Omental fat pad (tissue), 4 donors: ENCODE measurements around the gene DCXR. TPM values are rescaled to one million over a fixed set of nuclear protein-coding genes. Genes with fewer than 3 reads are reported as not detected.

Experiments used
- ATAC-seq: fragments of 150-250 bp; one replicate; pipeline ENCODE4 v1.9.1; 2016; ENCODE audit warnings: mild to moderate bottlenecking, moderate library complexity; ENCODE audit not compliant: low FRiP score
- DNase-seq: peaks from one replicate; pipeline ENCODE4 v3.0.0-alpha.2; 2019; ENCODE audit warnings: low spot score
- CTCF ChIP-seq, 3 donors: fragments of 450-650 bp; IDR thresholded peaks; one replicate each; pipeline ENCODE4 v1.5.1; 2016 to 2017; ENCODE audit warnings: antibody characterized with exemption in 3 of 3, mild to moderate bottlenecking in 3 of 3, moderate library complexity in 2 of 3
- total RNA-seq, 4 donors: library from RNA; depleted of rRNA; stranded (reverse); fragments of >200 nt; gene quantifications; one replicate each; pipeline ENCODE4 v1.1.0, GENCODE V29; 2016

DCXR gene
- total RNA-seq, 4 donors from 2014 or later = 190 to 327 (median 225) TPM

GRCh38 chr17:82072827-82073226 is 35.3 kb upstream of the DCXR start:
- no peak for DNase-seq
- ATAC-seq = no peak
- no peak for TF ChIP-seq CTCF (IDR thresholded peaks at IDR 0.05)

- DNase-seq = no peak
- no peak for TF ChIP-seq CTCF (IDR thresholded peaks at IDR 0.05)
- ATAC-seq = no peak
These were observed 33.1 kb upstream of the DCXR start for GRCh38 chr17:82070611-82071010.

GRCh38 chr17:82065638-82066303 is 28.3 kb upstream of the DCXR start, which contains the start of gene DUS1L:
Gene DUS1L (minus strand): TSS chr17:82065804. CDS start chr17:82065059, 745 bp downstream.
- DNase-seq = no peak
- ATAC-seq = peak; percentile 78
- no peak for TF ChIP-seq CTCF (IDR thresholded peaks at IDR 0.05)

- DNase-seq = no peak
- ATAC-seq = peak; percentile 51
- TF ChIP-seq CTCF (IDR thresholded peaks at IDR 0.05) = no peak
These were observed 27.7 kb upstream of the DCXR start for GRCh38 chr17:82065193-82065637.

GRCh38 chr17:82064433-82065192 is 27.1 kb upstream of the DCXR start:
- DNase-seq = no peak
- no peak for TF ChIP-seq CTCF (IDR thresholded peaks at IDR 0.05)
- no peak for ATAC-seq

- ATAC-seq (no peak), DNase-seq (no peak)
- no peak for TF ChIP-seq CTCF (IDR thresholded peaks at IDR 0.05)
These were observed 26.2 kb upstream of the DCXR start for GRCh38 chr17:82063424-82064415.
